Fibroblast of lung (primary cell): Measurements from ENCODE around the gene INO80E. TPM values are rescaled to one million over a fixed set of nuclear protein-coding genes. Genes with fewer than 3 reads are reported as not detected.
A peak's percentile ranks its signal among the peaks of the same experiment; 100 is the strongest.
"Not testable (repeated sequence)": the region's sequence is repeated elsewhere in the genome, so short reads cannot be mapped to it uniquely, and the experiment has no call there.

ENCODE experiments used
- DNase-seq, 2 donors: peaks; one replicate each; pipeline versions ENCODE4 v3.0.0 to v3.0.0-alpha.2; 2010; ENCODE audit warnings: low read depth in 2 of 2
- H2AFZ ChIP-seq: 2 replicates; pipeline ENCODE4 v1.5.1; 2012; ENCODE audit warnings: low read length, control low read depth, inconsistent platforms
- H3K27ac ChIP-seq: 2 replicates; pipeline ENCODE4 v1.5.1; 2011; ENCODE audit warnings: low read length, control low read depth; ENCODE audit not compliant: insufficient read depth
- H3K27me3 ChIP-seq: 2 replicates; pipeline ENCODE4 v1.5.1; 2011; ENCODE audit warnings: mild to moderate bottlenecking, low read length; ENCODE audit not compliant: control insufficient read depth, insufficient read depth
- H3K36me3 ChIP-seq: 2 replicates; pipeline ENCODE4 v1.5.1; 2011; ENCODE audit warnings: low read length; ENCODE audit not compliant: control insufficient read depth, insufficient read depth
- H3K4me1 ChIP-seq: 2 replicates; pipeline ENCODE4 v1.5.1; 2011; ENCODE audit warnings: low read length; ENCODE audit not compliant: control insufficient read depth, insufficient read depth; ENCODE audit errors: extremely low read depth
- H3K4me2 ChIP-seq: 2 replicates; pipeline ENCODE4 v1.5.1; 2011; ENCODE audit warnings: low read length, control low read depth; ENCODE audit not compliant: insufficient read depth; ENCODE audit errors: extremely low read depth
- H3K4me3 ChIP-seq, 4 experiments: fragments of 200-600 bp in 1 of 4; sonication (generic) in 1 of 4; replicated peaks in 1 of 4; 2 replicates each; pipeline ENCODE4 v1.5.1; 2011 to 2016; ENCODE audit warnings: low read length in 4 of 4, low read depth in 3 of 4, mild to moderate bottlenecking in 3 of 4, control low read depth in 2 of 4, inconsistent platforms in 1 of 4, mixed read lengths in 1 of 4; ENCODE audit not compliant: insufficient read depth in 1 of 4; ENCODE audit errors: control extremely low read depth in 1 of 4
- H3K79me2 ChIP-seq: 2 replicates; pipeline ENCODE4 v1.5.1; 2012; ENCODE audit warnings: mild to moderate bottlenecking, low read length, inconsistent platforms; ENCODE audit not compliant: control insufficient read depth, insufficient read depth
- H3K9ac ChIP-seq: 2 replicates; pipeline ENCODE4 v1.5.1; 2011; ENCODE audit warnings: mild to moderate bottlenecking, low read length, control low read depth; ENCODE audit not compliant: insufficient read depth
- H3K9me3 ChIP-seq: 2 replicates; pipeline ENCODE4 v1.5.1; 2012; ENCODE audit warnings: low read depth, low read length; ENCODE audit not compliant: control insufficient read depth, insufficient read depth
- H4K20me1 ChIP-seq: 2 replicates; pipeline ENCODE4 v1.5.1; 2011; ENCODE audit warnings: low read length; ENCODE audit not compliant: control insufficient read depth, insufficient read depth; ENCODE audit errors: extremely low read depth
- EZH2 ChIP-seq: IDR thresholded peaks from 2 replicates; pipeline ENCODE4 v1.5.1; 2012; ENCODE audit warnings: low read length, control low read depth, mild to moderate bottlenecking; ENCODE audit errors: missing control alignments
- polyA plus RNA-seq, 2 donors: library from polyadenylated mRNA; depleted of rRNA in 1 of 2; stranded (reverse) in 1 of 2; unstranded in 1 of 2; fragments of >200 nt; gene quantifications; 2 replicates each; pipeline ENCODE4 v1.2.1, GENCODE V29; 2011 to 2012; ENCODE audit warnings: missing spikeins in 1 of 2
- total RNA-seq: library from RNA; depleted of rRNA; stranded (reverse); fragments of >200 nt; gene quantifications from 2 replicates; pipeline ENCODE4 v1.2.1, GENCODE V29; 2014
- TF ChIP-seq, protein P1 (sequence below), 2 donors: IDR thresholded peaks in 1 of 2; conservative IDR thresholded peaks in 1 of 2; 1 replicate in 1 of 2; 2 replicates in 1 of 2; pipeline ENCODE4 v1.5.1; 2011 to 2012; ENCODE audit warnings: low read length in 2 of 2, control low read depth in 1 of 2, inconsistent platforms in 1 of 2, low read depth in 1 of 2, mild to moderate bottlenecking in 1 of 2

The INO80E gene
- total and polyA plus RNA-seq, 2 donors (not counting 1 experiment from before 2014, with no cell fraction given), result 16.3 to 21.9 TPM

DNA sequence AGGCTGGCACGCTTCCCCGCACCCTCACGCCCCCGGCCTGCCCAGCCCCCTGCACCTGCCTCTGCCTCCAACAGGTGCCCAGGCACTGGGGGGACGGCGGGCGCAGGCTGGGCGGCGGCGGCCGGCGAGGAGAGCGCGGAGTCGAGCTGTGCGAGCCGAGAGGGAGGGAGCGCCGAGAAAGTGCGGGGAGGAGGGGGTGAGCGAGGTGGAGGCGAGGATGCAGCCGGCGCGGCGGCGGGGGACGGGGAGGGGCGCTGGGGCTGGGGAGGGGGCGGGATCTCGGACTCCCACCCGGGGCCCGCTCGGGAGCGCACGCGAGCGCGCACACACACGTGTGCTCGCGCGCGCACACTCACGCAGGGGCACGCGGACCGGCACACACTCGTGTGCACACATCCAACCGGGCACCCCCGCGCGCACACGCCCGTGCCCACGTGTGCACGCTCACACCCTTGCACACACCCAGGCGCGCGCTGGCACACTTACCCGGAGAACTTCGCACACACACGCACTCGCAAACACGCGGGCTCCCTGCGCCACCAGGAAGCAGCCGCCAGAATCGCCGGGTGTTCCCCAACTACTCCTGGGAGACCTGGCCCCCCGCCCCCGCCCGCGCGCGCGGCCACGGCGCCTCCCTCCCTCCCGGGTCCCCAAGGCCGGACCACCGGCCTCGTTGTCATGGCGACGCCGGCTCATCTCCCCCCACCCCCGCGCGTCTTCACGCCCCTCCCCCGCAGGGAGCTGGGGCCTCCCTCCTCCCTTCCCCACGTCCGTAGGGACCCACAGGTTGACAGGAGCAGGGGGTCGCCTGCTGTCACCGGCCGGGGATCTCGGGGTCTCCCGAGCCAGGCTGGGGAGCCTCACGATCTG, 15.0 kb downstream of the INO80E start, which contains the start of gene DOC2A:
Gene DOC2A, minus strand, starts transcription at position 184 of the 870 bp plus-strand sequence. CDS start 805 bp downstream, outside the sequence.
- peaks cover under 1% of the 10 kb centered on the region for H3K36me3 ChIP-seq
- no peak within 1 kb of the TSS for H3K9ac ChIP-seq
- H3K79me2 ChIP-seq, result no peaks in the 10 kb centered on the region
- H4K20me1 ChIP-seq, result no peaks in the 10 kb centered on the region
- peaks cover 19% of the 10 kb centered on the region for H3K27me3 ChIP-seq
- H3K9me3 ChIP-seq, result no peaks in the 10 kb centered on the region
- DNase-seq, result no peak
- no peaks in the 10 kb centered on the region for H3K4me1 ChIP-seq
- H3K4me2 ChIP-seq, result peak within 1 kb of the TSS; percentile 64
- no peak within 1 kb of the TSS for H2AFZ ChIP-seq
- H3K27ac ChIP-seq, result no peak within 1 kb of the TSS
- TF ChIP-seq, protein P1, sequence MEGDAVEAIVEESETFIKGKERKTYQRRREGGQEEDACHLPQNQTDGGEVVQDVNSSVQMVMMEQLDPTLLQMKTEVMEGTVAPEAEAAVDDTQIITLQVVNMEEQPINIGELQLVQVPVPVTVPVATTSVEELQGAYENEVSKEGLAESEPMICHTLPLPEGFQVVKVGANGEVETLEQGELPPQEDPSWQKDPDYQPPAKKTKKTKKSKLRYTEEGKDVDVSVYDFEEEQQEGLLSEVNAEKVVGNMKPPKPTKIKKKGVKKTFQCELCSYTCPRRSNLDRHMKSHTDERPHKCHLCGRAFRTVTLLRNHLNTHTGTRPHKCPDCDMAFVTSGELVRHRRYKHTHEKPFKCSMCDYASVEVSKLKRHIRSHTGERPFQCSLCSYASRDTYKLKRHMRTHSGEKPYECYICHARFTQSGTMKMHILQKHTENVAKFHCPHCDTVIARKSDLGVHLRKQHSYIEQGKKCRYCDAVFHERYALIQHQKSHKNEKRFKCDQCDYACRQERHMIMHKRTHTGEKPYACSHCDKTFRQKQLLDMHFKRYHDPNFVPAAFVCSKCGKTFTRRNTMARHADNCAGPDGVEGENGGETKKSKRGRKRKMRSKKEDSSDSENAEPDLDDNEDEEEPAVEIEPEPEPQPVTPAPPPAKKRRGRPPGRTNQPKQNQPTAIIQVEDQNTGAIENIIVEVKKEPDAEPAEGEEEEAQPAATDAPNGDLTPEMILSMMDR (conservative IDR thresholded peaks at IDR 0.05 in 1 of 2, IDR thresholded peaks at IDR 0.05 in 1 of 2; ENCODE audit: low read depth in 1 of 2, low read length in 2 of 2), result no peak
- TF ChIP-seq EZH2, result peak; percentile 31
- peak within 1 kb of the TSS in 2 of 4 experiments; percentile 29 to 46 for H3K4me3 ChIP-seq

DNA sequence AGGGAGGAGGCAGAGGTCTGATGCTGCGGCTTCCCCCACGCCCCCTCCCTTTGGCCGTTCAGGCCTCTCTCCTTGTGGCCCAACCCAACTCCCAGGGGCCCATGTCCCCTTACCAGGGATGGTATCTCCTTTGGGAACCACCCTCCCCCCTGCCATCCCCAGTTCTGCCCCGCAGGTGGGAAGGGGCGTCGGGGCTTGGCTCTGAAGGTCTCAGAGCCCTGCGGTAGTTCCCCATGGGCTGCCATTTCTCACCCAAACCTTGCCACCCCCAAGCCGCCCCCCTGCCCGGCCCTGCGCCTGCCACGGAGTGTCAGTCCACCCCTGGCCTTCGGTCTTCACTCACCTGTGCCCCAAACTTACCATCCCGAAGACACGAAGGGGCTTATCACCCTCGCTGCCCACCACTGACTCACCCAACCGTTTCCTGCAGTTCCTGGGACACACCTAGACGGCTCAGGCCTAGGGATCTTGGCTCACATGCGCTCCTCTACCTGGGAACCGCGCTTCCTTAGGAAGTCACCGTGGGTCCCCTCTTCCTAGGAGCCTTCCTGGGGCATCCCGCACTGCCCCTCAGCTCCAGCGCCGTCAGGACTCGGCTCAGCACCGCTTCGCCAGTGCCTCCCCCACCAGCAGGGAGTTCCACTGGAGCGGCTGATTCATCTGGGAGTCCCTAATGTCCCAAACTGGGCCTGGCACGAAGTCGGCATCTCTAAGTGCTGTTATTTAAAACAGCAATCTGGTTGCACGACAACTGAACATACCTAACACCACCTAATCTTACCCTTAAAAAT, 15.9 kb downstream of the INO80E start:
- Histone ChIP-seq H3K4me2 (no peak overlapping the region), H3K4me1 (no peaks in the 10 kb centered on the region), H3K79me2 (no peaks in the 10 kb centered on the region), H3K4me3 (no peak overlapping the region), H3K9me3 (no peaks in the 10 kb centered on the region), H3K27ac (no peak overlapping the region), H3K36me3 (no peaks in the 10 kb centered on the region), H2AFZ (no peak overlapping the region), H3K27me3 (peaks cover 19% of the 10 kb centered on the region), H4K20me1 (no peaks in the 10 kb centered on the region), H3K9ac (no peak overlapping the region)
- no peak for DNase-seq
- peak; percentile 46 for TF ChIP-seq EZH2
- TF ChIP-seq, protein P1 (conservative IDR thresholded peaks at IDR 0.05 in 1 of 2, IDR thresholded peaks at IDR 0.05 in 1 of 2; ENCODE audit: low read depth in 1 of 2, low read length in 2 of 2), result no peak

DNA sequence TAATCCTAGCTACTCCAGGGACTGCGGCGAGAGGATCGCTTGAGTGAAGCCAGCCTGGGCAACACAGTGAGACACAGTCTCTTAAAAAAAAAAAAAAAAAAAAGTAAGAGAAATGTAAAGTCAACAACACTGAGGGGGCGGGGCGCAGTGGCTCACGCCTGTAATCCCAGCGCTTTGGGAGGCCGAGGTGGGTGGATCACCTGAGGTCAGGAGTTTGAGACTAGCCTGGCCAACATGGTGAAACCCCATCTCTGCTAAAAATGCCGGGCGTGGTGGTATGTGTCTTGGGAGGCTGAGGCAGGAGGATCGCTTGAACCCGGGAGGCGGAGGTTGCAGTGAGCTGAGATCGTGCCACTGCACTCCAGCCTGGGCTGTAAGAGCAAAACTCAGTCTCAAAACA, 16.6 kb downstream of the INO80E start:
- not testable (repeated sequence) for H3K4me2 ChIP-seq, H3K79me2 ChIP-seq, H3K9ac ChIP-seq, H2AFZ ChIP-seq, H3K36me3 ChIP-seq, H3K4me3 ChIP-seq, H3K27ac ChIP-seq, DNase-seq, H3K4me1 ChIP-seq, H3K9me3 ChIP-seq, H4K20me1 ChIP-seq
- H3K27me3 ChIP-seq, result peaks cover 19% of the 10 kb centered on the region

DNA sequence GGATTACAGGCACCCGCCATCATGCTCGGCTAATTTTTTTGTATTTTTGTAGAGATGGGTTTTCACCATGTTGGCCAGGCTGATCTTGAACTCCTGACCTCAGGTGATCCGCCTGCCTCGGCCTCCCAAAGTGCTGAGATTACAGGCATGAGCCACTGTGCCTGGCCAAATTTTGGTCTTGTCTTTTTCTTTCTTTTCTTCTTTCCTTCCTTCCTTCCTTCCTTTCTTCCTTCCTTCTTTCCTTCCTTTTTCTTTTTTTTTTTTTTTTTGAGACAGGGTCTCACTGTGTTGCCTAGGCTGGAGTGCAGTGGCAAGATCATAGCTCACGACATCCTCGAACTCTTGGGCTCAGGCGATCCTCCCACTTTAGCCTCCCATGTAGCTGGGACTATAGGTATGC, 19.4 kb downstream of the INO80E start:
- H3K4me2 ChIP-seq, DNase-seq, H4K20me1 ChIP-seq, H3K36me3 ChIP-seq, H3K4me3 ChIP-seq, H3K9ac ChIP-seq, H3K9me3 ChIP-seq, H3K27ac ChIP-seq, H2AFZ ChIP-seq, H3K79me2 ChIP-seq, H3K4me1 ChIP-seq: not testable (repeated sequence)
- peaks cover 13% of the 10 kb centered on the region for H3K27me3 ChIP-seq
